Measurements from ENCODE around the gene FKBP14. TPM values are rescaled to one million over a fixed set of nuclear protein-coding genes. Genes with fewer than 3 reads are reported as not detected.

FKBP14 gene
- polyA plus RNA-seq, 2 of the 4 experiments (the other 2 are of a cell fraction), result 10.6 to 22.8 TPM

GRCh38 chr7:29988424-29989256 lies 37.9 kb downstream of the FKBP14 start (continued):
- TF ChIP-seq RFX5 (IDR thresholded peaks at IDR 0.05), result no peak
- 0 out of 2 replicates have a peak, but pooled peaks have one; percentile 13 for TF ChIP-seq REST (IDR thresholded peaks at IDR 0.05)
- no peak for TF ChIP-seq CEBPB (IDR thresholded peaks at IDR 0.05)
- TF ChIP-seq RARB (CRISPR knock-in tag; IDR thresholded peaks at IDR 0.05), result no peak; the same call in 1 of the 2 replicates
- no peak for TF ChIP-seq FOSL2 (IDR thresholded peaks at IDR 0.05)
- no peak for TF ChIP-seq FOSL2 (CRISPR knock-in tag; IDR thresholded peaks at IDR 0.05)
- TF ChIP-seq ATOH8 (CRISPR knock-in tag; IDR thresholded peaks at IDR 0.05; ENCODE audit: low read depth), result peak; percentile 82
- TF ChIP-seq NPAS2 (CRISPR knock-in tag; IDR thresholded peaks at IDR 0.05; ENCODE audit: borderline replicate concordance), result no peak
- TF ChIP-seq GATA3 (IDR thresholded peaks at IDR 0.05; ENCODE audit: borderline replicate concordance), result no peak
- TF ChIP-seq EP300 (IDR thresholded peaks at IDR 0.05), result no peak
- TF ChIP-seq KDM5A (IDR thresholded peaks at IDR 0.05), result no peak
- no peak for TF ChIP-seq MAFK (IDR thresholded peaks at IDR 0.05; ENCODE audit: partially characterized antibody)
- no peak for TF ChIP-seq ZFP36 (IDR thresholded peaks at IDR 0.05; ENCODE audit: borderline replicate concordance, partially characterized antibody)
- TF ChIP-seq PBX3 (IDR thresholded peaks at IDR 0.05), result no peak
- no peak for TF ChIP-seq ELK1 (IDR thresholded peaks at IDR 0.05; ENCODE audit: low read depth, low read length)
- no peak for TF ChIP-seq RCOR1 (IDR thresholded peaks at IDR 0.05; ENCODE audit: low read depth, low read length)
- no peak for TF ChIP-seq CHD2 (IDR thresholded peaks at IDR 0.05; ENCODE audit: low read length, partially characterized antibody)
- TF ChIP-seq HDAC2 (IDR thresholded peaks at IDR 0.05), result 0 out of 2 replicates have a peak, but pooled peaks have one; percentile 16
- TF ChIP-seq MAZ (IDR thresholded peaks at IDR 0.05; ENCODE audit: borderline replicate concordance, low read depth, low read length), result no peak
- TF ChIP-seq FOSB (CRISPR knock-in tag; IDR thresholded peaks at IDR 0.05), result no peak
- TF ChIP-seq HES2 (IDR thresholded peaks at IDR 0.05), result no peak

Measured in A549 (cell line).